ENCODE data around the gene RIOK1. TPM values are rescaled to one million over a fixed set of nuclear protein-coding genes. Genes with fewer than 3 reads are reported as not detected.

Gene RIOK1
- total RNA-seq, 1 experiment from 2014 or later: 39.0 TPM

- TF ChIP-seq REST (IDR thresholded peaks at IDR 0.05; ENCODE audit: low read depth): no peak
Measured at GRCh38 chr6:7402716-7403115, 13.1 kb downstream of the RIOK1 start (continued).

GRCh38 chr6:7404546-7404945 lies 14.9 kb downstream of the RIOK1 start:
- ChIA-PET POLR2A (no interaction called here), CTCF (no interaction called here), RAD21 (ENCODE audit: low non-redundant PET in 1 of 2, low total read pairs in 2 of 2, uncharacterized antibody in 2 of 2, unreplicated experiment in 2 of 2) (no interaction called here)
- Histone ChIP-seq H3K9me3 (ENCODE audit: control insufficient read depth in 1 of 2, insufficient read depth in 1 of 2, low read depth in 1 of 2, low read length in 2 of 2) (no peaks in the 10 kb centered on the region), H3K4me3 (replicated peaks in 1 of 2; ENCODE audit: low read depth in 1 of 2, low read length in 2 of 2) (no peak overlapping the region), H3K4me1 (ENCODE audit: control insufficient read depth in 1 of 2, insufficient read depth in 2 of 2, low read length in 2 of 2) (no peaks in the 10 kb centered on the region), H3K27ac (ENCODE audit: low read depth, low read length) (no peak overlapping the region), H3K9ac (ENCODE audit: low read length) (no peak overlapping the region), H3K79me2 (ENCODE audit: insufficient read depth, low read length) (peaks cover 8% of the 10 kb centered on the region), H3K36me3 (ENCODE audit: control insufficient read depth in 1 of 2, insufficient read depth in 2 of 2, low read length in 2 of 2) (peaks cover 49 to 65% of the 10 kb centered on the region in 2 experiments), H4K20me1 (ENCODE audit: insufficient read depth) (peaks cover 3% of the 10 kb centered on the region), H3K9me2 (ENCODE audit: insufficient read depth) (no peaks in the 10 kb centered on the region), H3K4me2 (ENCODE audit: low read length) (no peak overlapping the region), H3K27me3 (ENCODE audit: insufficient read depth, low read length) (no peaks in the 10 kb centered on the region), H2AFZ (ENCODE audit: low read depth, low read length, poor library complexity, severe bottlenecking) (no peak overlapping the region)
- no peak for TF ChIP-seq JUND (IDR thresholded peaks at IDR 0.05)
- TF ChIP-seq ZFX (IDR thresholded peaks at IDR 0.05): no peak
- TF ChIP-seq RAD21 (IDR thresholded peaks at IDR 0.05; ENCODE audit: low read depth): no peak
- no peak for TF ChIP-seq CTCF (IDR thresholded peaks at IDR 0.05 in 2 of 3, conservative IDR thresholded peaks at IDR 0.05 in 1 of 3; ENCODE audit: borderline replicate concordance in 1 of 3, insufficient read depth in 1 of 3, low read depth in 2 of 3, low read length in 2 of 3)
- TF ChIP-seq POLR2AphosphoS5 (IDR thresholded peaks at IDR 0.05; ENCODE audit: low read depth, low read length): no peak
- no peak for TF ChIP-seq ZBTB33 (IDR thresholded peaks at IDR 0.05; ENCODE audit: extremely low read depth, insufficient replicate concordance, low read length)
- TF ChIP-seq SP1 (IDR thresholded peaks at IDR 0.05; ENCODE audit: low read depth): no peak
- no peak for TF ChIP-seq EGR1 (IDR thresholded peaks at IDR 0.05; ENCODE audit: low read depth)
- TF ChIP-seq SRF (IDR thresholded peaks at IDR 0.05; ENCODE audit: low read depth): no peak
- no peak for TF ChIP-seq POLR2A (IDR thresholded peaks at IDR 0.05; ENCODE audit: borderline replicate concordance, extremely low read depth, insufficient read depth, insufficient read length)
- no peak for TF ChIP-seq FOSL1 (IDR thresholded peaks at IDR 0.05; ENCODE audit: low read depth)
- TF ChIP-seq CBX3 (IDR thresholded peaks at IDR 0.05; ENCODE audit: low read depth): no peak
- TF ChIP-seq EZH2 (IDR thresholded peaks at IDR 0.05): no peak
- ATAC-seq (no peak), DNase-seq (ENCODE audit: low read depth, low spot score) (no peak)
- BruUV-seq (replicated peaks): no TSS peak
- intact Hi-C loops (cut with micrococcal nuclease): loop anchor here (5.0 kb wide), 1 partner anchor 107 kb away; no protein-coding TSS in a partner anchor
